GM12874 (cell line): ENCODE measurements around the gene RNF4.

Experiments used
- CTCF ChIP-seq: IDR thresholded peaks from 2 replicates; pipeline ENCODE4 v1.5.1; 2011; ENCODE audit warnings: low read depth, mild to moderate bottlenecking, control low read depth, low read length, moderate library complexity; ENCODE audit not compliant: insufficient read depth

RNF4 gene

DNA sequence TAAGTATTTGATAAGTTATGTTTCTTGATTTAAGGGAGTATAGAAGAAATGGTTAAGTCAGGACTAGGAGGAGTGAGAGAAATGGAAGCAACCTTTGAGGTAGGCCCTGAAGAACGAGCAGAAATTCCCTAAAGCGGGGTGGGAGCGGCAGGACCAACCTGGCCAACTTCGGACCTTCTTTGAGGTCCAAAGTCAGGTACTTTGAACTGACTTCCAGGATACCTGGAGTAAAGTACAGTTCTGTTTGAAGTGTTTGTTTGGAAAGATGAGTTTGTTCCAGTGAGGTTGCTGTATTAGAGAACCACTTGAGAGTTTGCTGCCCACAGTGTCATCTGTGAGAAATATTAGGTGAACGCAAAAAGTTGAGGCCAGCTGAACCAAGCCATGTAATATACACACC is 11.7 kb downstream of the RNF4 start:
- no peak for TF ChIP-seq CTCF

- no peak for TF ChIP-seq CTCF
These were observed 13.3 kb downstream of the RNF4 start for GRCh38 chr4:2482192-2482591.

GRCh38 chr4:2482693-2483092 is 13.8 kb downstream of the RNF4 start:
- no peak for TF ChIP-seq CTCF

DNA sequence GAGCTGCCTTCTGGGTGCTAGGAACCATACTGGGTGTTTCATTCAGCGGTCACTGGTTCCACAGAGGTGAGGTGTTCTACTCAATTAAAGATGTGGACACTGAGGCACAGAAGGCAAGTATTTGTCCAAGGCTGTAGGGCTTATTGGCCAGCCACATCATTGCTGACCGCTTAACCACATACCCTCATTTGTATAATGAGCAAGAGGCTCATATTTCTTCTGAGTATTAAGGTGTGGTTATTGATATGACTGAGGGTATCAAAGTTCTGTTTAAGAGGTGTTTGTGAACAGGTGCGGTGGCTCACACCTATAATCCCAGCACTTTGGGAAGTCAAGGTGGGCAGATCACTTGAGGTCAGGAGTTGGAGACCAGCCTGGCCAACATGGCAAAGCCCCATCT is 14.3 kb downstream of the RNF4 start:
- TF ChIP-seq CTCF, result no peak

GRCh38 chr4:2484185-2484584 is 15.3 kb downstream of the RNF4 start:
- no peak for TF ChIP-seq CTCF

GRCh38 chr4:2484993-2485392 is 16.1 kb downstream of the RNF4 start:
- no peak for TF ChIP-seq CTCF

DNA sequence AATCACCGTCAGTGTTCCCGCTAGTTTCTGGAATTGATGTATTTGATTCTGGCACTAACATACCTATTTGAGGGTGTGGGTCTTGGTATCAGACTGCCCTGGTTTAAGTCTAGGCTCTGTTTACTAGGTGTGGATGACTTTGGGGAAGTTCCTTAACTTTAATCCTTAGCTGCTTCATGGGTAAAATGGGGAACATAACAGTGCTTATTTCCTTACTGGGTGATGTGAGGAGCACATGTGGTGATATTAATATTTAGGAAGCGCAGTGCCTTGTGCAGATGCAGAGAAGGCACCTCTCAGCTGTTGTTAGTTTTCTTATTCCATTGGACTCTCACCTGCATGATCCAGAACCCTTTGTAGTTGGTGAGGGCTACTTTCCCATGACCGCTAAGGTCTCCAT is 17.1 kb downstream of the RNF4 start:
- no peak for TF ChIP-seq CTCF

- no peak for TF ChIP-seq CTCF
These were observed 18.1 kb downstream of the RNF4 start for GRCh38 chr4:2486981-2487380.
